NCI-H2196 (cell line): ENCODE data around the gene MED13.
A peak's percentile ranks its signal among the peaks of the same experiment; 100 is the strongest.

Experiments used
- DNase-seq: peaks from one replicate; lab custom pipeline; 2025; ENCODE audit not compliant: unreplicated experiment; lab: John Stamatoyannopoulos, UW

MED13 gene

GRCh38 chr17:62064791-62065563 lies at the start of gene MED13:
Gene MED13 (minus strand): TSS chr17:62065278. CDS start chr17:62065205, 73 bp downstream.
- peak; percentile 27 for DNase-seq

- no peak for DNase-seq
Observed at GRCh38 chr17:62112229-62112628, 47.2 kb upstream of the MED13 start.

GRCh38 chr17:62111562-62112171 lies 46.6 kb upstream of the MED13 start:
- DNase-seq = no peak

- DNase-seq = no peak
Observed at GRCh38 chr17:62110923-62111484, 45.9 kb upstream of the MED13 start.

GRCh38 chr17:62109924-62110323 lies 44.8 kb upstream of the MED13 start:
- DNase-seq = no peak

- DNase-seq = peak; percentile 73
Observed at GRCh38 chr17:62109378-62109902, 44.4 kb upstream of the MED13 start.

- DNase-seq = no peak
Observed at GRCh38 chr17:62105861-62106260, 40.8 kb upstream of the MED13 start.

GRCh38 chr17:62105357-62105756 lies 40.3 kb upstream of the MED13 start:
- DNase-seq = no peak

- no peak for DNase-seq
Observed at GRCh38 chr17:62101515-62101914, 36.4 kb upstream of the MED13 start.

GRCh38 chr17:62101090-62101489 lies 36.0 kb upstream of the MED13 start:
- no peak for DNase-seq

GRCh38 chr17:62100055-62100454 lies 35.0 kb upstream of the MED13 start:
- DNase-seq = no peak

- no peak for DNase-seq
Observed at GRCh38 chr17:62099532-62099931, 34.5 kb upstream of the MED13 start.

GRCh38 chr17:62098623-62099231 lies 33.6 kb upstream of the MED13 start:
- no peak for DNase-seq

- DNase-seq = no peak
Observed at GRCh38 chr17:62096401-62096670, 31.3 kb upstream of the MED13 start.

GRCh38 chr17:62094175-62094574 lies 29.1 kb upstream of the MED13 start:
- no peak for DNase-seq

GRCh38 chr17:62093188-62094155 lies 28.4 kb upstream of the MED13 start:
- no peak for DNase-seq

- DNase-seq = no peak
Observed at GRCh38 chr17:62092784-62093183, 27.7 kb upstream of the MED13 start.

GRCh38 chr17:62091804-62092203 lies 26.7 kb upstream of the MED13 start:
- DNase-seq = no peak

GRCh38 chr17:62090868-62091267 lies 25.8 kb upstream of the MED13 start:
- DNase-seq = no peak

GRCh38 chr17:62090021-62090824 lies 25.1 kb upstream of the MED13 start:
- DNase-seq = no peak
